Stimulated activated CD4-positive, alpha-beta T cell treated with anti-CD3 and anti-CD28 coated beads, Interleukin-15, amount 100 ng/mL, for 1 hour (primary cell): ENCODE measurements around the gene KDM5A.
"Not testable (repeated sequence)": the region's sequence is repeated elsewhere in the genome, so short reads cannot be mapped to it uniquely, and the experiment has no call there.

ENCODE experiments used
- DNase-seq, 2 donors: peaks; one replicate each; pipeline ENCODE4 v3.0.0-alpha.2; 2020; ENCODE audit warnings: low read depth in 1 of 2, low spot score in 1 of 2

KDM5A gene

GRCh38 chr12:334125-334524 is 55.0 kb downstream of the KDM5A start:
- no peak for DNase-seq

GRCh38 chr12:332581-333205 is 56.4 kb downstream of the KDM5A start:
- DNase-seq: no peak

- DNase-seq: no peak
Measured at GRCh38 chr12:331287-331686, 57.8 kb downstream of the KDM5A start.

- no peak for DNase-seq
Measured at GRCh38 chr12:325906-326305, 63.2 kb downstream of the KDM5A start.

- DNase-seq: no peak
Measured at GRCh38 chr12:323507-323906, 65.6 kb downstream of the KDM5A start.

GRCh38 chr12:321606-322326 is 67.4 kb downstream of the KDM5A start:
- DNase-seq: no peak

GRCh38 chr12:318759-319515 is 70.2 kb downstream of the KDM5A start:
- DNase-seq: no peak

GRCh38 chr12:308511-308910 is 80.6 kb downstream of the KDM5A start:
- DNase-seq: no peak

GRCh38 chr12:307406-307805 is 81.7 kb downstream of the KDM5A start:
- no peak for DNase-seq

GRCh38 chr12:304805-305204 is 84.3 kb downstream of the KDM5A start:
- no peak for DNase-seq

GRCh38 chr12:302766-303165 is 86.4 kb downstream of the KDM5A start:
- not testable (repeated sequence) for DNase-seq

- not testable (repeated sequence) for DNase-seq
Measured at GRCh38 chr12:300166-300565, 89.0 kb downstream of the KDM5A start.

- DNase-seq: not testable (repeated sequence)
Measured at GRCh38 chr12:299511-299910, 89.6 kb downstream of the KDM5A start.

GRCh38 chr12:298059-298458 is 91.1 kb downstream of the KDM5A start:
- DNase-seq: not testable (repeated sequence)

GRCh38 chr12:295132-295531 is 94.0 kb downstream of the KDM5A start:
- no peak for DNase-seq

- DNase-seq: no peak
Measured at GRCh38 chr12:293199-293598, 95.9 kb downstream of the KDM5A start.

- no peak for DNase-seq
Measured at GRCh38 chr12:292186-292585, 96.9 kb downstream of the KDM5A start.

- no peak for DNase-seq
Measured at GRCh38 chr12:291153-291723, 97.9 kb downstream of the KDM5A start.

GRCh38 chr12:288687-289086 is 100.4 kb downstream of the KDM5A start:
- DNase-seq: no peak

GRCh38 chr12:286531-287300 is 102.4 kb downstream of the KDM5A start:
- no peak for DNase-seq

GRCh38 chr12:278046-278445 is 111.1 kb downstream of the KDM5A start:
- no peak for DNase-seq
